B cell (primary cell): ENCODE results near the gene VAV2. TPM values are rescaled to one million over a fixed set of nuclear protein-coding genes. Genes with fewer than 3 reads are reported as not detected.
A peak's percentile ranks its signal among the peaks of the same experiment; 100 is the strongest.

Experiments used
- ATAC-seq: fragments of 200-7000 bp; cut with Tn5 transposase; one replicate; pipeline ENCODE4 v1.10.0; 2021; ENCODE audit warnings: low read depth, mild to moderate bottlenecking, moderate number of reproducible peaks, moderate library complexity
- CTCF ChIA-PET: fragments of 350-600 bp; sonication (Branson Sonifier 250); formaldehyde crosslinking; loops from one replicate; lab custom pipeline; 2021; ENCODE audit warnings: antibody characterized with exemption, inconsistent platforms; lab: Charles Lee
- POLR2A ChIA-PET: fragments of 350-600 bp; sonication (Branson Sonifier 250); formaldehyde crosslinking; loops from one replicate; lab custom pipeline; 2021; ENCODE audit warnings: antibody characterized with exemption; lab: Charles Lee
- DNase-seq: peaks from one replicate; pipeline ENCODE4 v3.0.0; 2013
- H2AFZ ChIP-seq: 2 replicates; pipeline ENCODE4 v1.6.1; 2012; ENCODE audit warnings: mild to moderate bottlenecking, low read depth, low read length; ENCODE audit not compliant: insufficient read depth, poor library complexity, severe bottlenecking
- H3K27ac ChIP-seq, 2 donors: 1 replicate in 1 of 2; 2 replicates in 1 of 2; pipeline ENCODE4 v1.5.1; 2012 to 2013; ENCODE audit warnings: low read length in 2 of 2, mild to moderate bottlenecking in 2 of 2, moderate library complexity in 1 of 2
- H3K27me3 ChIP-seq, 4 experiments: fragments of 200-600 bp in 1 of 4; sonication (generic) in 1 of 4; replicated peaks in 1 of 4; 1 replicate in 2 of 4; 2 replicates in 2 of 4; pipeline versions ENCODE4 v1.6.1 to v1.7.0; 2013 to 2016; ENCODE audit warnings: low read length in 3 of 4, mild to moderate bottlenecking in 2 of 4, mixed read lengths in 1 of 4, moderate library complexity in 1 of 4; ENCODE audit not compliant: insufficient read depth in 4 of 4, control insufficient read depth in 3 of 4; ENCODE audit errors: control extremely low read depth in 1 of 4
- H3K36me3 ChIP-seq, 2 experiments: replicated peaks in 1 of 2; 1 replicate in 1 of 2; 2 replicates in 1 of 2; pipeline versions ENCODE4 v1.6.1 to v1.7.1; 2013; ENCODE audit warnings: low read length in 1 of 2; ENCODE audit not compliant: insufficient read depth in 2 of 2, control insufficient read depth in 1 of 2; ENCODE audit errors: control extremely low read depth in 1 of 2, extremely low read depth in 1 of 2
- H3K4me1 ChIP-seq, 2 donors: fragments of 200-600 bp in 1 of 2; sonication (generic) in 1 of 2; 1 replicate in 1 of 2; 2 replicates in 1 of 2; pipeline versions ENCODE4 v1.5.1 to v1.6.1; 2013 to 2017; ENCODE audit warnings: low read length in 2 of 2; ENCODE audit not compliant: control insufficient read depth in 2 of 2, insufficient read depth in 2 of 2
- H3K4me2 ChIP-seq: replicated peaks from 2 replicates; pipeline ENCODE3; 2012; ENCODE audit warnings: mild to moderate bottlenecking, low read depth, low read length; ENCODE audit not compliant: poor library complexity, severe bottlenecking
- H3K4me3 ChIP-seq, 5 experiments: fragments of 200-600 bp in 1 of 5; sonication (generic) in 1 of 5; 1 replicate in 3 of 5; 2 replicates in 2 of 5; pipeline versions ENCODE4 v1.5.1 to v1.7.0; 2011 to 2016; ENCODE audit warnings: low read length in 4 of 5, mild to moderate bottlenecking in 4 of 5, low read depth in 2 of 5, control low read depth in 1 of 5, moderate library complexity in 1 of 5; ENCODE audit not compliant: insufficient read depth in 1 of 5; ENCODE audit errors: control extremely low read depth in 1 of 5, extremely low read depth in 1 of 5
- H3K79me2 ChIP-seq: fragments of 200-600 bp; sonication (generic); one replicate; pipeline ENCODE4 v1.6.0; 2016; ENCODE audit warnings: low read length; ENCODE audit not compliant: control insufficient read depth, insufficient read depth
- H3K9ac ChIP-seq: fragments of 200-600 bp; sonication (generic); 2 replicates; pipeline ENCODE4 v1.6.1; 2017; ENCODE audit warnings: mild to moderate bottlenecking, low read length, moderate library complexity
- H3K9me3 ChIP-seq, 3 donors: one replicate each; pipeline versions ENCODE4 v1.6.1 to v1.7.1; 2013; ENCODE audit warnings: low read length in 2 of 3; ENCODE audit not compliant: control insufficient read depth in 2 of 3, insufficient read depth in 1 of 3; ENCODE audit errors: control extremely low read depth in 1 of 3
- H4K20me1 ChIP-seq: 2 replicates; pipeline ENCODE4 v1.6.0; 2012; ENCODE audit warnings: mild to moderate bottlenecking, low read length; ENCODE audit not compliant: insufficient read depth, control insufficient read depth, poor library complexity, severe bottlenecking
- H3K27ac Mint-ChIP-seq: one replicate; pipeline ENCODE4 v1.8.0; 2021; ENCODE audit warnings: mixed read lengths
- H3K27me3 Mint-ChIP-seq: one replicate; pipeline ENCODE4 v1.8.0; 2021; ENCODE audit warnings: mixed read lengths
- H3K4me1 Mint-ChIP-seq: one replicate; pipeline ENCODE4 v1.8.0; 2021; ENCODE audit warnings: mixed read lengths
- H3K4me3 Mint-ChIP-seq: one replicate; pipeline ENCODE4 v1.8.0; 2021; ENCODE audit warnings: mixed read lengths
- H3K9me3 Mint-ChIP-seq: one replicate; pipeline ENCODE4 v1.8.0; 2022; ENCODE audit warnings: mixed read lengths; ENCODE audit not compliant: insufficient read depth
- EZH2 ChIP-seq: IDR thresholded peaks from 2 replicates; pipeline ENCODE4 v1.6.1; 2012; ENCODE audit warnings: borderline replicate concordance, low read depth, mild to moderate bottlenecking, moderate library complexity, low read length; ENCODE audit not compliant: insufficient read depth, poor library complexity, severe bottlenecking
- WGBS: methylation state at CpG from one replicate; pipeline ENCODE4 v1.1.5; 2013; ENCODE audit warnings: missing lambda C conversion rate; ENCODE audit not compliant: insufficient coverage; 5-methylcytosine and 5-hydroxymethylcytosine counted together
- intact Hi-C: fragments of 100-400 bp; cut with micrococcal nuclease; formaldehyde crosslinking; loops from one replicate; pipeline ENCODE4 v1.10.0; 2022
- polyA plus RNA-seq: library from polyadenylated mRNA; depleted of rRNA; stranded (reverse); fragments of >200 nt; gene quantifications from 2 replicates; pipeline ENCODE4 v1.2.3, GENCODE V29; 2012
- total RNA-seq, 2 donors: library from RNA; stranded (reverse); fragments of 120-200 nt in 1 of 2; gene quantifications; 1 replicate in 1 of 2; 2 replicates in 1 of 2; pipeline versions ENCODE4 v1.2.3 to v1.2.4, GENCODE V29; 2013 to 2022
- TF ChIP-seq, protein P1 (sequence below): fragments of 200-600 bp; IDR thresholded peaks from one replicate; pipeline ENCODE4 v1.8.0; 2022; ENCODE audit warnings: antibody characterized with exemption, mild to moderate bottlenecking

The VAV2 gene
- total and polyA plus RNA-seq, 2 donors (not counting 1 experiment from before 2014, with no cell fraction given): 34.4 to 128 TPM

DNA sequence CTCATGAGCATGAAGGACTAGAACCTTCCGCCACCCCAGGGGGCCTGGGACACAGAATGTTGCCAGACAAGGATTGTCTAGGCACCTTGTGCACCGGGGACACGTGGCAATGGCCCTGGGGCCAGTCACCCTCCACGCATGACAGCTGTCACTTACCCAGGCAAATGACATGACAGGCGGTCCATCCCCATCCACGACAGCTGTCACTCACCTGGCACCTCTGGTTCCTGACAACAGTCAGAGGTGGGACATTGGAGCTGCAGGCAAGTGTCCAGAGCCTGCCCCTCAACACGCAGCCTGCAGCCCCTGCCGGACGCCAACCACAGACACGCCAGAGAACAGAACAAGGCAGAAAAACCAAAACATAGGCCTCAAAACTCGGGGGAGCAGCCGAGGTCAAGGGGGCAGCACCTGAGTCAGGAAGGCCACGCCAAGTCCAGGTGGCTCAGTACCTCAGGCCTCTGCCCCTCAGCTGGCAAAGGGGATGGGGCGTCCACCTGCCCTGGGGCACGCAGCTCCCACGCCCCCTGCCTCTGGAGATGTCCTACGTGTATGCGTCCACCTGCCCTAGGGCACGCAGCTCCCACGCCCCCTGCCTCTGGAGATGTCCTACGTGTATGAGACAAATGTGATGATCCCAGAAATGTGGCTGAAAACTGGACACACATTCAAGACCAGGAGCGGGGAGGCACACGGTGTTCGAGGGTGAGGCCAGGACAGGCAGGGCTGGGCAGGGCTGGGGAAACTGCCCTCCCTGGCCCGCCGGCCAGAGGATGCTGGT lies 14.5 kb downstream of the VAV2 start:
- ChIA-PET CTCF (interaction anchor here (2.3 to 2.4 kb wide), 2 partner anchors 16 to 195 kb away, joined by 6 to 10 read pairs; no protein-coding TSS in a partner anchor), POLR2A (interaction anchor here (0.6 to 1.4 kb wide), 2 partner anchors 9 to 30 kb away, joined by 4 read pairs; no protein-coding TSS in a partner anchor)
- Mint-ChIP-seq H3K9me3 (no peaks in the 10 kb centered on the region), H3K4me3 (no peak overlapping the region), H3K27me3 (no peaks in the 10 kb centered on the region), H3K27ac (peak overlapping the region; percentile 69), H3K4me1 (peaks cover 85% of the 10 kb centered on the region)
- no peak for ATAC-seq
- no peak overlapping the region for H2AFZ ChIP-seq
- no peak overlapping the region for H3K4me2 ChIP-seq
- peaks cover 100% of the 10 kb centered on the region for H3K79me2 ChIP-seq
- peaks cover 100% of the 10 kb centered on the region for H4K20me1 ChIP-seq
- intact Hi-C loops: no loop called here
- H3K9ac ChIP-seq: no peak overlapping the region
- WGBS: 95% methylated on average over 26 of the region's 26 CpGs
- H3K4me1 ChIP-seq: peaks cover 72% of the 10 kb centered on the region in 2 donors
- DNase-seq: no peak
- peaks cover 0 to 8% (median 0%) of the 10 kb centered on the region in 3 donors for H3K9me3 ChIP-seq
- H3K36me3 ChIP-seq: peaks cover 0 to 3% of the 10 kb centered on the region in 2 experiments
- H3K27me3 ChIP-seq: no peaks in the 10 kb centered on the region
- TF ChIP-seq EZH2: no peak
- TF ChIP-seq, protein P1, sequence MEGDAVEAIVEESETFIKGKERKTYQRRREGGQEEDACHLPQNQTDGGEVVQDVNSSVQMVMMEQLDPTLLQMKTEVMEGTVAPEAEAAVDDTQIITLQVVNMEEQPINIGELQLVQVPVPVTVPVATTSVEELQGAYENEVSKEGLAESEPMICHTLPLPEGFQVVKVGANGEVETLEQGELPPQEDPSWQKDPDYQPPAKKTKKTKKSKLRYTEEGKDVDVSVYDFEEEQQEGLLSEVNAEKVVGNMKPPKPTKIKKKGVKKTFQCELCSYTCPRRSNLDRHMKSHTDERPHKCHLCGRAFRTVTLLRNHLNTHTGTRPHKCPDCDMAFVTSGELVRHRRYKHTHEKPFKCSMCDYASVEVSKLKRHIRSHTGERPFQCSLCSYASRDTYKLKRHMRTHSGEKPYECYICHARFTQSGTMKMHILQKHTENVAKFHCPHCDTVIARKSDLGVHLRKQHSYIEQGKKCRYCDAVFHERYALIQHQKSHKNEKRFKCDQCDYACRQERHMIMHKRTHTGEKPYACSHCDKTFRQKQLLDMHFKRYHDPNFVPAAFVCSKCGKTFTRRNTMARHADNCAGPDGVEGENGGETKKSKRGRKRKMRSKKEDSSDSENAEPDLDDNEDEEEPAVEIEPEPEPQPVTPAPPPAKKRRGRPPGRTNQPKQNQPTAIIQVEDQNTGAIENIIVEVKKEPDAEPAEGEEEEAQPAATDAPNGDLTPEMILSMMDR: no peak
- H3K27ac ChIP-seq: peak overlapping the region in 1 of 2 donors; percentile 3
- no peak overlapping the region for H3K4me3 ChIP-seq

DNA sequence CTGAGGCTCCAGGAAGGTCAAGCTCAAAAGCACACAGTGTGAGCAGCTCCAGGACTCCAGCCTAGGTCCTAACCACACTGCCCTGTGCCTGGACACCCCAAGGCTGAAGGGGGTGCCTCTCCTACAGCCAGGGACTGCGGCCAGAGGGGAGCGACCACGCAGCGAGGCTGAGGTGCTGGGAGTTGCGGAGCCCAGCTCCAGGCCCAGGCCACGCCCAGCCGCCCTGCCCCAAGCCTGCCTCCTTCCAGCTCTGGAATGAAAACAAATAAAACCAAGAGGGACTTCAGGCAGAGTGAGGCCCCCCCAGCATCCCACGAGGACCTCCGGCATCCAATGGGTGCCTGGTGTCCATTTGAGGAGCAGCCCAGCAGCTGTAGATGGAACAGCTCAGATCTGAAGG lies 15.2 kb downstream of the VAV2 start:
- ATAC-seq (no peak), DNase-seq (no peak)
- ChIA-PET CTCF (interaction anchor here (2.3 to 2.4 kb wide), 2 partner anchors 17 to 194 kb away, joined by 6 to 10 read pairs; no protein-coding TSS in a partner anchor), POLR2A (interaction anchor here (0.6 to 1.4 kb wide), 3 partner anchors 8 to 30 kb away, joined by 3 to 4 read pairs (median 4); no protein-coding TSS in a partner anchor)
- 97% methylated on average over 9 of the region's 9 CpGs for WGBS
- no peak overlapping the region for H3K4me2 ChIP-seq
- intact Hi-C loops: no loop called here
- no peak overlapping the region for H3K4me3 Mint-ChIP-seq
- no peaks in the 10 kb centered on the region for H3K27me3 Mint-ChIP-seq
- H3K9me3 ChIP-seq: peaks cover 0 to 8% (median 0%) of the 10 kb centered on the region in 3 donors
- peaks cover 86% of the 10 kb centered on the region for H3K4me1 Mint-ChIP-seq
- no peak overlapping the region for H3K4me3 ChIP-seq
- peaks cover 0 to 3% of the 10 kb centered on the region in 2 experiments for H3K36me3 ChIP-seq
- peak overlapping the region in 1 of 2 donors; percentile 7 for H3K27ac ChIP-seq
- no peak for TF ChIP-seq EZH2
- TF ChIP-seq, protein P1: no peak
- no peak overlapping the region for H2AFZ ChIP-seq
- no peaks in the 10 kb centered on the region for H3K9me3 Mint-ChIP-seq
- H3K27ac Mint-ChIP-seq: no peak overlapping the region
- peaks cover 100% of the 10 kb centered on the region for H4K20me1 ChIP-seq
- no peak overlapping the region for H3K9ac ChIP-seq
- H3K27me3 ChIP-seq: no peaks in the 10 kb centered on the region
- H3K4me1 ChIP-seq: peaks cover 72 to 73% of the 10 kb centered on the region in 2 donors
- H3K79me2 ChIP-seq: peaks cover 100% of the 10 kb centered on the region
